ENCODE measurements around the gene FAM162A. TPM values are rescaled to one million over a fixed set of nuclear protein-coding genes. Genes with fewer than 3 reads are reported as not detected.

Gene FAM162A
- total and polyA plus RNA-seq, 9 of the 15 experiments (the other 6 are each of a cell fraction or from before 2014, with no cell fraction given): 37.5 to 211 (median 101) TPM

- no peak for TF ChIP-seq KLF16 (IDR thresholded peaks at IDR 0.05)
- TF ChIP-seq FOXM1 (IDR thresholded peaks at IDR 0.05; ENCODE audit: low read depth): no peak
- TF ChIP-seq FOXM1 (CRISPR knock-in tag; IDR thresholded peaks at IDR 0.05; ENCODE audit: low read depth): no peak
- 0 out of 2 replicates have a peak, but pooled peaks have one; percentile 39 for TF ChIP-seq ARID4B (CRISPR knock-in tag; IDR thresholded peaks at IDR 0.05)
- TF ChIP-seq MGA (IDR thresholded peaks at IDR 0.05): peak; percentile 53; the same call in 1 of the 2 replicates
- peak; percentile 79 for TF ChIP-seq POLR2G (IDR thresholded peaks at IDR 0.05; ENCODE audit: low read depth, low read length)
- TF ChIP-seq MBD2 (IDR thresholded peaks at IDR 0.05; ENCODE audit: borderline replicate concordance, low read depth): peak; percentile 62; the same call in 1 of the 2 replicates
Observed at GRCh38 chr3:122415762-122416654, 32.0 kb downstream of the FAM162A start, which contains the start of gene WDR5B (continued).

Measured in K562 (cell line).